HG02852 (cell line): ENCODE results near the gene TBX1.
A peak's percentile ranks its signal among the peaks of the same experiment; 100 is the strongest.

Experiments
- ATAC-seq: cut with Tn5 transposase; IDR thresholded peaks from one replicate; pipeline ENCODE4 v1.9.1; 2021; ENCODE audit warnings: mild to moderate bottlenecking, moderate library complexity; ENCODE audit not compliant: unreplicated experiment

TBX1 gene

GRCh38 chr22:19760058-19760950 is at the start of gene TBX1:
TSS of gene TBX1 (plus strand) at chr22:19760778. CDS start at chr22:19760844, 66 bp downstream.
- no peak for ATAC-seq

- no peak for ATAC-seq
Measured at GRCh38 chr22:19713245-19713644, 47.3 kb upstream of the TBX1 start.

- no peak for ATAC-seq
Measured at GRCh38 chr22:19713650-19714311, 46.8 kb upstream of the TBX1 start.

GRCh38 chr22:19714312-19715187 is 46.0 kb upstream of the TBX1 start, which contains the start of gene SEPTIN5:
TSS of gene SEPTIN5 (plus strand) at chr22:19714503. CDS start at chr22:19714589, 86 bp downstream.
- no peak for ATAC-seq

GRCh38 chr22:19715188-19715930 is 45.2 kb upstream of the TBX1 start:
- ATAC-seq: no peak

- ATAC-seq: no peak
Measured at GRCh38 chr22:19716041-19716828, 44.3 kb upstream of the TBX1 start.

- no peak for ATAC-seq
Measured at GRCh38 chr22:19716829-19717105, 43.8 kb upstream of the TBX1 start.

GRCh38 chr22:19717181-19717580 is 43.4 kb upstream of the TBX1 start:
- ATAC-seq: no peak

GRCh38 chr22:19717691-19718455 is 42.7 kb upstream of the TBX1 start:
- peak; percentile 54 for ATAC-seq

- no peak for ATAC-seq
Measured at GRCh38 chr22:19718456-19719049, 42.0 kb upstream of the TBX1 start.

- ATAC-seq: no peak
Measured at GRCh38 chr22:19719050-19719482, 41.5 kb upstream of the TBX1 start.

- ATAC-seq: no peak
Measured at GRCh38 chr22:19719488-19720021, 41.0 kb upstream of the TBX1 start.

- ATAC-seq: no peak
Measured at GRCh38 chr22:19720150-19720827, 40.3 kb upstream of the TBX1 start.

GRCh38 chr22:19720999-19721329 is 39.6 kb upstream of the TBX1 start:
- no peak for ATAC-seq

- no peak for ATAC-seq
Measured at GRCh38 chr22:19721330-19722177, 39.0 kb upstream of the TBX1 start.

GRCh38 chr22:19722178-19722981 is 38.2 kb upstream of the TBX1 start:
- ATAC-seq: no peak

- no peak for ATAC-seq
Measured at GRCh38 chr22:19722982-19723231, 37.7 kb upstream of the TBX1 start.
